Mammary epithelial cell (primary cell): ENCODE results near the gene VGLL1.

Experiments
- CTCF ChIP-seq, 2 donors: IDR thresholded peaks in 1 of 2; conservative IDR thresholded peaks in 1 of 2; 2 replicates each; pipeline ENCODE4 v1.5.1; 2011 to 2012; ENCODE audit warnings: inconsistent platforms in 2 of 2, low read length in 2 of 2, mild to moderate bottlenecking in 2 of 2, control low read depth in 1 of 2, low read depth in 1 of 2; ENCODE audit not compliant: insufficient read depth in 1 of 2; ENCODE audit errors: extremely low read depth in 1 of 2
- EZH2 ChIP-seq: IDR thresholded peaks from 2 replicates; pipeline ENCODE4 v1.6.1; 2012; ENCODE audit warnings: low read length, inconsistent platforms, borderline replicate concordance

GRCh38 chrX:136597356-136597755, 65.3 kb downstream of the VGLL1 start:
- TF ChIP-seq EZH2 (no peak), CTCF (conservative IDR thresholded peaks at IDR 0.05 in 1 of 2, IDR thresholded peaks at IDR 0.05 in 1 of 2; ENCODE audit: extremely low read depth in 1 of 2, insufficient read depth in 1 of 2, low read depth in 1 of 2, low read length in 2 of 2) (no peak)
